ENCODE results near the gene CYB561D2.

DNA sequence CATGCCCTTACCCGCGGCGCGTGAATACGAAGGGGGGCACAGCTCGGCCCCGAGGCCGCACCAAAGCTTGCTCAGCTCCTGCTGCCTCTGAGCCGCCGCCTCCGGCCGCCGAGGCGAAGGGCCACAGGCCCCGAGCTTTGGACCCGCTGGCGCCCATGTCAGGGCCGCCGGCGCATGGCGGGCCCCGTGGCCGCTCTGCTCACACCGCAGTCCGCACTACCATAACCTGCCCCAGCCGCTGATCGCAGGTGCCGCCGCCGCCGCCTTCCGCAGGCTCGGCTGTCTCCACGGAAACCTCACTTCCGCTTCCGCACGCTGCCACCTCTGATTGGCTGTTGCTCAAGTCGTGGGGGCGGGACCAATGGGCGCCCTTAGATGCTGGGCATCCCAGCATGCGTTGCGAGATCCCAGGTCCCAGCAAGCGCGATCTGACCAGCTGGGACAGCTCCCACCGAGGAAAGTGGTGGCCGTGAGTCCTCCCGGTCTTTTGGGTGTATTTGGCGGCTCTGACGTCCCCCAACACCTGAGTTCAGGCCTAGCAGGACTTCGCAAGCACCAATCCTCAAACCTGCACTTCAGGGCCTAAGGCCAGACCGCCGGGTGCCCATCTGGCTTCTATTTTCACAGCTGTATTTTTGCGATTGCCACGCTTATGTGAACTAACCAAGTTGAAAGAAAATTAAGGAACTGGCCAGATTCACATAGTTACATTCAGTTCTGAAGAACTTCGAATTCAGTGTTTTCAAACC lies 22.5 kb upstream of the CYB561D2 start, which contains the start of gene TUSC2:
- TF ChIP-seq, protein P1, sequence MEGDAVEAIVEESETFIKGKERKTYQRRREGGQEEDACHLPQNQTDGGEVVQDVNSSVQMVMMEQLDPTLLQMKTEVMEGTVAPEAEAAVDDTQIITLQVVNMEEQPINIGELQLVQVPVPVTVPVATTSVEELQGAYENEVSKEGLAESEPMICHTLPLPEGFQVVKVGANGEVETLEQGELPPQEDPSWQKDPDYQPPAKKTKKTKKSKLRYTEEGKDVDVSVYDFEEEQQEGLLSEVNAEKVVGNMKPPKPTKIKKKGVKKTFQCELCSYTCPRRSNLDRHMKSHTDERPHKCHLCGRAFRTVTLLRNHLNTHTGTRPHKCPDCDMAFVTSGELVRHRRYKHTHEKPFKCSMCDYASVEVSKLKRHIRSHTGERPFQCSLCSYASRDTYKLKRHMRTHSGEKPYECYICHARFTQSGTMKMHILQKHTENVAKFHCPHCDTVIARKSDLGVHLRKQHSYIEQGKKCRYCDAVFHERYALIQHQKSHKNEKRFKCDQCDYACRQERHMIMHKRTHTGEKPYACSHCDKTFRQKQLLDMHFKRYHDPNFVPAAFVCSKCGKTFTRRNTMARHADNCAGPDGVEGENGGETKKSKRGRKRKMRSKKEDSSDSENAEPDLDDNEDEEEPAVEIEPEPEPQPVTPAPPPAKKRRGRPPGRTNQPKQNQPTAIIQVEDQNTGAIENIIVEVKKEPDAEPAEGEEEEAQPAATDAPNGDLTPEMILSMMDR (conservative IDR thresholded peaks at IDR 0.05 in 1 of 2, IDR thresholded peaks at IDR 0.05 in 1 of 2; ENCODE audit: extremely low read depth in 1 of 2, insufficient read depth in 1 of 2, low read depth in 1 of 2, low read length in 2 of 2): no peak
- no peak for TF ChIP-seq EZH2 (IDR thresholded peaks at IDR 0.05; ENCODE audit: borderline replicate concordance, low read length)
